ENCODE measurements around the gene CNOT3.

DNA sequence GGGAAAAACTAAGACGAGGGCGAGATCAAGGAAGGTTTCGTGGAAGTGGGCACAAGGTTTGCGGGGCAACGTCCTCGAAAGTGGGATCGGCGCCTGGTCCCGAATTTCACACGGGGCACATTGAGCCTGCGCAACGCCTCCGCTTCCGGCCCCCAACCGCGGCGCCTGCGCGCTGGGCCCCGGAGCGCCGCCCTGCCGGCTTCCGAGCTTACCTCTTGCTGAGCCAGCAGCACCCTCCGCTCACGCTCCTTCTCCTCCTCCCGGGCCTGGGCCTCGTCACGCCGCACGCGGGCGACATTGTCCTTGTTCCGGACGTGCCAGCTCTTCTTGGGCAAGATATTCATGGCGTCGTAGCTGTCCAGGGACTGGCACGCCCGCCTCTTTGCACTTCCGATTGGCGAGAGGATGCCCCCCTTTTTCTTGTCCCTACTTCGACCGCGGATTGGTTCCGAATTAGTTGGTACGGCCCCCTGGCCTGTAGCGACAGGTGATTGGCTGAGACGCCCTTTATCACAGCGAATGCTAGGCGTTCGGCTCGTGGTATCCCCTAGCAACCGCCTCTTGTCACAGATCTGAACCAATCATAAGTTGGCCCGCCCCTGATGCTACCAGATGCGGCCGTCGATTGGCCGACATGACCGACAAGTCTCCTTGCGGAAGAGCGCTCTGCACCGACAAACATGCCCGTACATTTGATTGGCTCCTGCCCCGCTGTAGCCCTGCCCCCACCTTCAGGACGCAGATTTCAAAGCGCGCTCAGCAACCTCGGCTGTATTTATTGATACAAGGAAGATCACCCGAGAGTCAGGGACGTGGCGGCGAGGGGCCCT lies 22.0 kb downstream of the CNOT3 start, which contains the start of gene LENG1:
- TF ChIP-seq YY1 (IDR thresholded peaks at IDR 0.05; ENCODE audit: extremely low read depth, insufficient replicate concordance, low read depth, low read length) (no peak), CTCF (IDR thresholded peaks at IDR 0.05 in 2 of 3, conservative IDR thresholded peaks at IDR 0.05 in 1 of 3; ENCODE audit: borderline replicate concordance in 1 of 3, insufficient read depth in 1 of 3, low read depth in 2 of 3, low read length in 2 of 3) (0 out of 6 replicates have a peak, but pooled peaks of 2 of the 3 experiments have one; percentile 11 to 19), EZH2 (IDR thresholded peaks at IDR 0.05) (no peak), POLR2A (IDR thresholded peaks at IDR 0.05; ENCODE audit: borderline replicate concordance, extremely low read depth, insufficient read depth, insufficient read length) (peak; percentile 61), ELF1 (IDR thresholded peaks at IDR 0.05; ENCODE audit: borderline replicate concordance, low read depth) (peak; percentile 81; the same call in 1 of the 2 replicates), ZBTB33 (IDR thresholded peaks at IDR 0.05; ENCODE audit: extremely low read depth, insufficient replicate concordance, low read length) (peak; percentile 9), RAD21 (IDR thresholded peaks at IDR 0.05; ENCODE audit: low read depth) (no peak), SP1 (IDR thresholded peaks at IDR 0.05; ENCODE audit: low read depth) (peak; percentile 99), ZNF274 (IDR thresholded peaks at IDR 0.05; ENCODE audit: low read depth, low read length) (no peak), ATF3 (IDR thresholded peaks at IDR 0.05) (no peak), SIN3A (IDR thresholded peaks at IDR 0.05; ENCODE audit: low read depth) (peak; percentile 89)
